IMR-90 (cell line): Measurements from ENCODE around the gene GOLT1B. TPM values are rescaled to one million over a fixed set of nuclear protein-coding genes. Genes with fewer than 3 reads are reported as not detected.

Experiments
- ATAC-seq: fragments of 200-7000 bp; cut with Tn5 transposase; 2 replicates; pipeline ENCODE4 v1.9.1; 2020; ENCODE audit warnings: low read depth, mild to moderate bottlenecking, moderate library complexity
- BruUV-seq: library from RNA; stranded (reverse); fragments of 400-500 nt; replicated peaks from 2 replicates; lab custom pipeline; 2021; lab: Mats Ljungman, UMichigan
- CTCF ChIA-PET: fragments of 300-600 bp; formaldehyde crosslinking; extraction: SDS; loops from one replicate; lab custom pipeline; 2021; ENCODE audit warnings: antibody characterized with exemption; lab: Yijun Ruan, JAX
- POLR2A ChIA-PET: fragments of 300-600 bp; sonication (Branson Sonifier 250); formaldehyde crosslinking; loops from one replicate; lab custom pipeline; 2022; ENCODE audit warnings: antibody characterized with exemption; ENCODE audit not compliant: unreplicated experiment; lab: Charles Lee
- DNase-seq: peaks from one replicate; pipeline ENCODE4 v3.0.0; 2013
- H2AFZ ChIP-seq: replicated peaks from 2 replicates; pipeline ENCODE3; 2013; ENCODE audit warnings: low read length, mild to moderate bottlenecking; ENCODE audit not compliant: poor library complexity
- H2AK5ac ChIP-seq: 2 replicates; pipeline ENCODE4 v1.6.1; 2013; ENCODE audit warnings: low read depth, low read length, inconsistent platforms
- H2AK9ac ChIP-seq: replicated peaks from 2 replicates; pipeline ENCODE3; 2013; ENCODE audit warnings: mild to moderate bottlenecking, low read depth, low read length, moderate library complexity; ENCODE audit not compliant: poor library complexity
- H2BK120ac ChIP-seq: 2 replicates; pipeline ENCODE4 v1.6.1; 2013; ENCODE audit warnings: low read depth, low read length, inconsistent platforms
- H2BK15ac ChIP-seq: 3 replicates; pipeline ENCODE4 v1.6.1; 2013; ENCODE audit warnings: low read depth, low read length, inconsistent platforms
- H2BK20ac ChIP-seq: 2 replicates; pipeline ENCODE4 v1.6.1; 2013; ENCODE audit warnings: low read depth, mild to moderate bottlenecking, inconsistent platforms, low read length, moderate library complexity
- H2BK5ac ChIP-seq: 2 replicates; pipeline ENCODE4 v1.6.1; 2013; ENCODE audit warnings: mild to moderate bottlenecking, low read depth, low read length, inconsistent platforms; ENCODE audit not compliant: poor library complexity, severe bottlenecking
- H3K14ac ChIP-seq: replicated peaks from 2 replicates; pipeline ENCODE4 v1.6.1; 2013; ENCODE audit warnings: low read depth, low read length, inconsistent platforms
- H3K18ac ChIP-seq: 2 replicates; pipeline ENCODE4 v1.6.1; 2013; ENCODE audit warnings: low read depth, low read length, control low read depth
- H3K23ac ChIP-seq: 2 replicates; pipeline ENCODE4 v1.6.1; 2013; ENCODE audit warnings: low read depth, low read length, inconsistent platforms
- H3K27ac ChIP-seq: 2 replicates; pipeline ENCODE4 v1.5.1; 2013; ENCODE audit warnings: mild to moderate bottlenecking, control low read depth, low read length; ENCODE audit not compliant: insufficient read depth
- H3K27me3 ChIP-seq: 2 replicates; pipeline ENCODE4 v1.6.1; 2013; ENCODE audit warnings: low read length; ENCODE audit not compliant: control insufficient read depth, insufficient read depth
- H3K36me3 ChIP-seq: 2 replicates; pipeline ENCODE4 v1.6.1; 2013; ENCODE audit warnings: low read length, mixed read lengths; ENCODE audit not compliant: control insufficient read depth, insufficient read depth
- H3K4ac ChIP-seq: 2 replicates; pipeline ENCODE4 v1.6.1; 2013; ENCODE audit warnings: low read depth, low read length, inconsistent platforms
- H3K4me1 ChIP-seq: 2 replicates; pipeline ENCODE4 v1.6.1; 2013; ENCODE audit warnings: low read length, mixed read lengths; ENCODE audit not compliant: control insufficient read depth, insufficient read depth
- H3K4me2 ChIP-seq: 2 replicates; pipeline ENCODE4 v1.6.1; 2013; ENCODE audit warnings: low read depth, mild to moderate bottlenecking, control low read depth, low read length, moderate library complexity
- H3K4me3 ChIP-seq: 2 replicates; pipeline ENCODE4 v1.5.1; 2013; ENCODE audit warnings: low read depth, mild to moderate bottlenecking, control low read depth, low read length, moderate library complexity; ENCODE audit not compliant: insufficient read depth
- H3K56ac ChIP-seq: 2 replicates; pipeline ENCODE4 v1.6.1; 2013; ENCODE audit warnings: low read length, inconsistent platforms; ENCODE audit not compliant: insufficient read depth; ENCODE audit errors: extremely low read depth
- H3K79me1 ChIP-seq, 2 experiments: 2 replicates each; pipeline ENCODE4 v1.6.1; 2013; ENCODE audit warnings: low read length in 2 of 2, inconsistent platforms in 1 of 2, low read depth in 1 of 2
- H3K9ac ChIP-seq: 2 replicates; pipeline ENCODE4 v1.6.1; 2013; ENCODE audit warnings: low read depth, low read length, control low read depth
- H3K9me1 ChIP-seq: 2 replicates; pipeline ENCODE4 v1.6.1; 2013; ENCODE audit warnings: low read length, inconsistent platforms; ENCODE audit not compliant: insufficient read depth
- H3K9me3 ChIP-seq: 2 replicates; pipeline ENCODE4 v1.6.1; 2013; ENCODE audit warnings: low read length; ENCODE audit not compliant: control insufficient read depth, insufficient read depth
- H4K20me1 ChIP-seq: 2 replicates; pipeline ENCODE4 v1.6.1; 2013; ENCODE audit warnings: low read length, inconsistent platforms; ENCODE audit not compliant: insufficient read depth
- H4K5ac ChIP-seq: 2 replicates; pipeline ENCODE4 v1.6.1; 2013; ENCODE audit warnings: mild to moderate bottlenecking, low read depth, low read length, control low read depth
- H4K8ac ChIP-seq, 2 experiments: 2 replicates each; pipeline ENCODE4 v1.6.1; 2013; ENCODE audit warnings: low read depth in 2 of 2, low read length in 2 of 2, control low read depth in 1 of 2, inconsistent platforms in 1 of 2
- H4K91ac ChIP-seq: 2 replicates; pipeline ENCODE4 v1.6.1; 2013; ENCODE audit warnings: low read depth, low read length, inconsistent platforms; ENCODE audit not compliant: insufficient read depth
- BHLHE40 ChIP-seq: fragments of 150-350 bp; IDR thresholded peaks from 2 replicates; pipeline ENCODE4 v1.6.1; 2016; ENCODE audit warnings: mild to moderate bottlenecking, low read depth, low read length
- CEBPB ChIP-seq: IDR thresholded peaks from 2 replicates; pipeline ENCODE4 v1.6.1; 2012; ENCODE audit warnings: low read depth, low read length, improper control_type of control experiment
- CHD1 ChIP-seq: IDR thresholded peaks from 2 replicates; pipeline ENCODE4 v1.6.1; 2012; ENCODE audit warnings: low read depth, low read length, improper control_type of control experiment
- CTCF ChIP-seq: conservative IDR thresholded peaks from 2 replicates; pipeline ENCODE4 v1.5.1; 2012; ENCODE audit warnings: mild to moderate bottlenecking, low read depth, low read length, improper control_type of control experiment
- ELK1 ChIP-seq: fragments of 150-350 bp; IDR thresholded peaks from 2 replicates; pipeline ENCODE4 v1.6.1; 2016; ENCODE audit warnings: low read depth, mild to moderate bottlenecking, low read length, moderate library complexity, borderline replicate concordance
- MAFK ChIP-seq: IDR thresholded peaks from 2 replicates; pipeline ENCODE4 v1.6.1; 2012; ENCODE audit warnings: low read depth, low read length, improper control_type of control experiment
- MAZ ChIP-seq: IDR thresholded peaks from 2 replicates; pipeline ENCODE4 v1.6.1; 2012; ENCODE audit warnings: low read depth, mild to moderate bottlenecking, low read length, improper control_type of control experiment, moderate library complexity, borderline replicate concordance
- MXI1 ChIP-seq: IDR thresholded peaks from 2 replicates; pipeline ENCODE4 v1.6.1; 2012; ENCODE audit warnings: low read depth, mild to moderate bottlenecking, low read length, moderate library complexity, borderline replicate concordance
- NFE2L2 ChIP-seq: fragments of 150-350 bp; IDR thresholded peaks from 2 replicates; pipeline ENCODE4 v1.6.1; 2016; ENCODE audit warnings: low read depth, mild to moderate bottlenecking, low read length
- POLR2A ChIP-seq: IDR thresholded peaks from 2 replicates; pipeline ENCODE4 v1.6.1; 2012; ENCODE audit warnings: mild to moderate bottlenecking, low read depth, low read length
- RAD21 ChIP-seq: IDR thresholded peaks from 2 replicates; pipeline ENCODE4 v1.6.1; 2012; ENCODE audit warnings: low read length, improper control_type of control experiment
- RCOR1 ChIP-seq: IDR thresholded peaks from 2 replicates; pipeline ENCODE4 v1.6.1; 2012; ENCODE audit warnings: mild to moderate bottlenecking, low read length, improper control_type of control experiment; ENCODE audit not compliant: insufficient replicate concordance
- RFX5 ChIP-seq: IDR thresholded peaks from 2 replicates; pipeline ENCODE4 v1.8.0; 2012; ENCODE audit warnings: low read depth, mild to moderate bottlenecking, low read length, moderate library complexity
- WGBS, 2 experiments: methylation state at CpG; one replicate each; pipeline versions ENCODE4 v1.1.5 to v1.1.7; 2013; ENCODE audit warnings: missing lambda C conversion rate in 2 of 2; ENCODE audit not compliant: insufficient read length in 1 of 2; ENCODE audit errors: extremely low coverage in 2 of 2; 5-methylcytosine and 5-hydroxymethylcytosine counted together
- dilution Hi-C: fragments of 300-500 bp; cut with HindIII; formaldehyde crosslinking; loops from one replicate; pipeline ENCODE4 v1.14.3; 2018; ENCODE audit warnings: low sequenced_read_pairs; ENCODE audit not compliant: unreplicated experiment
- in situ Hi-C: fragments of 300-500 bp; cut with MboI; formaldehyde crosslinking; loops from 3 replicates; pipeline ENCODE4 v1.14.3; 2019; ENCODE audit warnings: low sequenced_read_pairs, inconsistent platforms, mixed read lengths
- intact Hi-C: fragments of 100-400 bp; cut with micrococcal nuclease; formaldehyde crosslinking; loops from 2 replicates; pipeline ENCODE4 v1.10.0; 2022
- polyA plus RNA-seq, 3 experiments: library from polyadenylated mRNA; depleted of rRNA; stranded (reverse); fragments of >200 nt; gene quantifications; 2 replicates each; pipeline ENCODE4 v1.2.3, GENCODE V29; 2012; ENCODE audit warnings: low replicate concordance in 1 of 3
- total RNA-seq: library from RNA; depleted of rRNA; stranded (reverse); fragments of >200 nt; gene quantifications from 2 replicates; pipeline ENCODE4 v1.2.3, GENCODE V29; 2012

Gene GOLT1B
- total and polyA plus RNA-seq, 2 of the 4 experiments (the other 2 are of a cell fraction): 27.2 to 50.5 TPM

DNA sequence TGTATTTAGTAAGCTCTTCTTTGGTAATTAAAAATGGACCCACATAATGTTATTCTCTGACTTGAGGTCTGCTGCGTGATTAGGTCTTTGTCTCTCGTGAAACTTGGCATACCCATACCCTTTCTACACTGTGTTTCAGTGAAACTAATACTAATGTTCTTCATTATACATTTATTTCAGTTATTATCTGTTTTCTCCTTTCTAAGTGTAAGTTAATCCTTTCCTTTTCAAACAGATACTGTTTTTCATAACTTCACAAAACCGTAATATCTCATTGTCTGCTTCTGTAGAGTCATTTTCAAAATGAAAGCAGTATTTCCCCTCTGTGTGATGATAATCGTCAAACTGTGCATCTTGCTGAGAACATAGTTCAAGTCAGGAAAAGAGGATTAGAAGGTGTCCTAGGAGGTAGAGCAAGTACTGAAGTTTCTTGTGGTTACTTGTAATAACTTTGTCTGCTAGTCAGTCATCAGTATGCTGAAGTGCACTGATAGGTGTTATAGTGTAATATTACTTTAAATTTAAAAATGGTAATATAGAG, 48.2 kb upstream of the GOLT1B start:
- no peaks in the 10 kb centered on the region for H3K9me3 ChIP-seq
- no peak overlapping the region for H4K91ac ChIP-seq
- H4K5ac ChIP-seq: no peak overlapping the region
- dilution Hi-C loops: no loop called here
- no peak overlapping the region for H3K27ac ChIP-seq
- in situ Hi-C loops: no loop called here
- no peak overlapping the region for H4K8ac ChIP-seq
- H3K36me3 ChIP-seq: peaks cover 6% of the 10 kb centered on the region; the same call in 1 of the 2 replicates
- no peaks in the 10 kb centered on the region for H3K79me1 ChIP-seq
- BruUV-seq: no TSS peak
- DNase-seq: no peak
- TF ChIP-seq MAFK (no peak), BHLHE40 (no peak), CEBPB (no peak), RCOR1 (no peak), RAD21 (no peak), CHD1 (no peak), ELK1 (no peak), NFE2L2 (no peak), MAZ (no peak), MXI1 (no peak), RFX5 (no peak), CTCF (no peak), POLR2A (no peak)
- no peak overlapping the region for H3K56ac ChIP-seq
- H3K4me1 ChIP-seq: no peaks in the 10 kb centered on the region
- ChIA-PET POLR2A (no interaction called here), CTCF (no interaction called here)
- H2BK5ac ChIP-seq: no peak overlapping the region
- no peak overlapping the region for H3K9ac ChIP-seq
- H2AFZ ChIP-seq: no peak overlapping the region
- ATAC-seq: no peak
- no peak overlapping the region for H2BK120ac ChIP-seq
- no peak overlapping the region for H3K4ac ChIP-seq
- H3K23ac ChIP-seq: no peak overlapping the region
- WGBS, 2 experiments: 80% methylated on average over 1 of the region's 4 CpGs; no CpG with 5 or more reads in 1 of the 2 experiments
- H3K27me3 ChIP-seq: no peaks in the 10 kb centered on the region
- intact Hi-C loops: loop anchor here (5.0 to 10.0 kb wide), 3 partner anchors 156 to 809 kb away; no protein-coding TSS in a partner anchor
- H3K4me3 ChIP-seq: no peak overlapping the region
- no peak overlapping the region for H3K18ac ChIP-seq
- no peak overlapping the region for H2BK20ac ChIP-seq
- H2AK9ac ChIP-seq: no peak overlapping the region
- no peak overlapping the region for H3K14ac ChIP-seq
- no peaks in the 10 kb centered on the region for H4K20me1 ChIP-seq
- H2BK15ac ChIP-seq: no peak overlapping the region
- no peaks in the 10 kb centered on the region for H3K9me1 ChIP-seq
- no peak overlapping the region for H2AK5ac ChIP-seq
- H3K4me2 ChIP-seq: no peak overlapping the region
